Stimulated activated CD8-positive, alpha-beta memory T cell treated with anti-CD3 and anti-CD28 coated beads, Interleukin-7, amount 100 ng/mL, for 1 hour (primary cell): ENCODE data around the gene ZBTB40.

Source experiments
- DNase-seq, 2 donors: peaks; one replicate each; pipeline ENCODE4 v3.0.0-alpha.2; 2020; ENCODE audit warnings: low read depth in 2 of 2

ZBTB40 gene

DNA sequence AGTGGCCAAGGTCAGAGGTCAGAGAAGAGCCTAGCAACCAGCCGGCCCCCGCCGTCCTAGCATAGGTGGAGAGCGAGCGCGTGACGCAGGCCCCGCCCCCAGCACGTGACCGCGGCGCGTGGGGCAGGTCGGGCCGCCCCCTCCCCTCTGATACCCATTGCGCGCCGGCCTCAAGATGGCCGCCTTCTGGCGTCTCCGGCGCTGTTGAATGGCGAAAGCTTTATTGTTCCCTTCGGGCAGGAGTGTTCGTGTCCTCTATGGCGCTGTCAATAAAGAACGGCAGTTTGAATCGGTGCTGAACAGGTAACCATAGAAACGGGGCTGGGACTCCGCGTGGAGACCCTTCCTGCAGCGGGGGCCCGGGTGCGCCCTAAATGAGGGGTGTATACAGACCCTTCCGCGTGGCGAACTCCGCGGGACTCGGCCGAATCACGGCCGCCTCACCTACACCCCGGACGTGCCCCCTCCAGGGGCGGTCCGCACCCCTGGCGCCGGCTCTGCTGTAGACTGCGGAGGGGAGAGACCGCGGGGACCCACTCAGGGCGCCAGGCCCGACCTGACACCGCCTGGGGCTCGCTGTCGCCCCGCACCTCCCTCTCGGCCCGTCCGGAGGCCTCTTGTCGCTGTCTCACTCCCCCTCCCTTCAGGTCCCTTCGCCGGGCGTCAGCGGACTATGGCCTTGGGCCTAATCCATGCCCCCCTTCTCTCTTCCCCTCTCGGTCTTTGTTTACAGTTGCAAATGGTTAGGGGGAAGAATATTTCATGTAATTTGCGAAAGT is at the start of gene ZBTB40:
Gene ZBTB40, plus strand, starts transcription at position 150 of the 779 bp plus-strand sequence. CDS start 38,098 bp downstream, outside the sequence.
- DNase-seq = peak; percentile 82 to 85

DNA sequence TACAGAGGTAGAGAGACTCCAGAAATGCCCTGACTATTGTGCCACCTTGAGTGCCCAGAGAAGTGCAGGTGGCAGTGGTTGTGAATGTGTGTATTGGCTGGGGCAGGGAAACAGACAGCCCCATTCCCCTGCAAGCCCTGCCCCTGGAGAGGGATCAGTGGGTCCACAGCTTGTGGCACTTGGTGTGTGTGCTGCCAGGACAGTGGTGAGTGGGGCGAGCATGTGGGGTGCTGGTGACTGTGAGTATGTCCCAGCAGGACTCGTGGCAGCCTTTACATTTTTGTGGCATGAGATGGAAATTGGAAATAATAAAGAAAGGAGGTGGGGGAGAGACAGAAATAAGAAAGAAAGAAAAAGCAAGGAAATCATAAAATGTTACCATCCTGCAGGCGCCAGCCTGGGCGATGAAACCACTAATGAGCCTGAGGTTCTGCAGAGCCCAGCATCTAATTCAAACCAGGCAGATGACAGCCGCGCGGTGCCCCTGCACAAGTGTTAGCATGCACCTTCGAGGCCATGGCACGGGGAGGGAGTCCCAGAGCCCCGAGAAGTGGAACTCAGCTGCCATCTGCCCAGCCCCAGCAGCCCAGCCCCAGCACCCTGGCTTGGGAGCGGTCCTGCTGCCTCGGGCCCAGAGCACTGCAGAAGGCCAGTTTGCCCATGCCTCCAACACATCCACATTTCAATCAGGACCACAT is 49.1 kb upstream of the ZBTB40 start:
- DNase-seq = no peak

DNA sequence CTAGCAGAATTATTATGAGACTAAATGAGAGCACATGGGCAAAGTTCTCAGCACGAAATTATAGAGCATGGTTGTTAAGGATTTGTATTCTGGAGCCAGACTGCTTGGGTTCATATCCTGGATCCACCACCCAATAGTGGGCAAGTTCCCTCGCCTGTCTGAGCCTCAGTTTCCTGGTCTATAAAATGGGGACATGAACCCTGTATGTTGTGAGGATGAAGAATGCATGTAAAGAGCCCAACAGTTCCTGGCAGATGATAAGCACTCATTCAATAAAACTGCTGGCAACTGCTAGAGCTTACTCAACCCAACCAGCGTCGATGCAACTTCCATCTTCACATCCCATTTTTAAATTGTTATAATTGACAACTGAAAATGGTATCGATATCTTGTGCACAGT is 47.2 kb upstream of the ZBTB40 start:
- no peak for DNase-seq

GRCh38 chr1:22406722-22407495 is 44.7 kb upstream of the ZBTB40 start:
- DNase-seq = no peak

DNA sequence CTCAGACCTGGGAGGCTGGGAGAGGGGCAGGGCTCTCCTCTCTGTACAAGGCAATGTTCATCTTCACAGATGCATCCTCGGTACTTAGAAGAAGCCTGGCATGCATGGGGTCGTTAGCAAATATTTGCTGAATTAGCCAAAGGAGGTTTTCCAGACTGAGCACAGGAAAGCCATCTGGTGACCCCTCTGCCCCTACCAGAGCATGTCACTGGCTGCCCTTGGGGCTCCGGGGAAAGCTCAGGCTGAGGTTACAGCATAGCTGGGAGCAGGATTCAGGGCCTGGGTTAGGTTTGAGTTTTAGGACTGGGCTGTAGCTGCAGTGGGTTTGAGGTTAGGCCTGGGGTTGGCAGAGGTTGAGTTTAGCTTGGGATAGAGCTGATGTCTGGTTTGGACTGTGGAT is 43.4 kb upstream of the ZBTB40 start:
- no peak for DNase-seq

DNA sequence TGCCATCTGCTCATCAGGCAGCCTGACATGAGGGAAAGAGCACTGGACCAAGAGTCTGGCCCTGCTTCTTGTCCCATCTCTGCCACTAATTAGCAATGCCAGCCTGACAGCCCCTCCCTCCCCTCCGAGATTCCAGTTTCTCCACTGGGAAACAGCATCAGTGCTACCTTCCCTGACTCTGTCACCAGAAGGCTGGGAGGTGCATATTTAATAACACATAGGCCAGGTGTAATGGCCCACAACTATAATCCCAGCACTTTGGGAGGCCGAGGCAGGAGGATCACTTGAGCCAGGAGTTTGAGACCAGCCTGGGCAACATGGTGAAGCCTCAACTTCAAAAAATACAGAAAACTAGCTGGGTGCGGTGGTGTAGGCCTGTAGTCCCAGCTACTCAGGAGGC is 41.2 kb upstream of the ZBTB40 start:
- DNase-seq = no peak

DNA sequence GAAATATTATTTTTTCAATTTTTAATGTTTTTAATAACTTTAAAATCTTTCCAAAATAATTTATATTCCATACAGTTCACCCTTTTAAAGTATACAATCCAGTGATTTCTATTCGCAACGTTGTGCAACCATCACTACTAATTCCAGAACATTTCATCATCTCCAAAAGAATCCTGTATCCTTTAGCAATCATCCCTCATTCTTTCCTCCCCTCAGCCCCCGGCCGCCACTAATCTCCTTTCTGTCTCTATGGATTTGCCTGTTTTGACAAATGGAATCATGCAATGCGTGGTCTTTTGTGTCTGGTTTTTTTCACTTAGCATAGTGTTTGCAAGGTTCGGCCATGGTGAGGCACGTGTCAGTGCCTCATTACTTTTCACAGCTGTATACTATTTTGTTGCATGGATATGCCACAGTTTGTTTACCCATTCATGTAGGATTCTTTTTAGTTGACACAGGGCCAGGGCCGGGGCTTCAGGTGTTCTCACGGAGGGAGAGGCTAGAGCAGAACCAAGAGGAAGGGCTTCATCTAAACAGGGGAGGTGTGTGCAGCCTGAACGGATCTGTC is 40.6 kb upstream of the ZBTB40 start:
- no peak for DNase-seq

- no peak for DNase-seq
These were observed 40.1 kb upstream of the ZBTB40 start for GRCh38 chr1:22411589-22411988.

DNA sequence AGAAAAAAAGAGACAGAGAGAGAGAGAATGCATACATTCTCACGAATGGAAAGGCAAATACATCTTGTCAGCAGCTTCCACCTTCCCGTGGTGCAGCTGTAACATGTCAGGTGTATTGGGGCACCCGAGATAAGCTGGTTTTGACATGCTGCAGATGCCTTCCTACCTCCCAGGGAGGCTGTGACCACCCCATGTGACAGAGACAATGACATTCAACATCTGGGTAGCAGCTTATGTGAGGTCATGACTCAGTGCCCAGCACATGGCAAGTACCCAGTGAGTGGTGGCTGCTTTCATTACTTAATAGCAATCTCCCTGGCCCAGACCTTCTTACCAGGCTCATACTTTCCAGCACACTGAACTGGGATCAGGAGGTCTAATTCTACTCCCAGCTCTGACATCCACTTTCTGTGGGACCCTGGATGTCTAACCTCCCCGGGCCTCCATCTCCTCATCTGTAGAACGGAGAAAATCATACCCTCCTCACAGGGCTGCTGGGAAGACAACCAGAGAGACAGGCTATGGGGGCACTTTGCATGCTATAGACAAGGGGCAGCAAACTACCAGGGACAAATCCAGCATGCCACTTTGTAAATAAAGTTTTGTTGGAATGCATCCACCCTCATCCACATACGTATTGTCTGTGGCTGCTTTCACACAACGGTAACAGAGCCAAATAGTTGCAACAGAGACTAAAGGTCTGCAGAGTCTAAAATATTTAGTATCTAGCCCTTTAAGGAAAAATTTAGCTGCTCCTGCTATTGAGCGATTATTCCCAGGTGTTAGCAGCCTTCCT is 38.5 kb upstream of the ZBTB40 start:
- DNase-seq = no peak

DNA sequence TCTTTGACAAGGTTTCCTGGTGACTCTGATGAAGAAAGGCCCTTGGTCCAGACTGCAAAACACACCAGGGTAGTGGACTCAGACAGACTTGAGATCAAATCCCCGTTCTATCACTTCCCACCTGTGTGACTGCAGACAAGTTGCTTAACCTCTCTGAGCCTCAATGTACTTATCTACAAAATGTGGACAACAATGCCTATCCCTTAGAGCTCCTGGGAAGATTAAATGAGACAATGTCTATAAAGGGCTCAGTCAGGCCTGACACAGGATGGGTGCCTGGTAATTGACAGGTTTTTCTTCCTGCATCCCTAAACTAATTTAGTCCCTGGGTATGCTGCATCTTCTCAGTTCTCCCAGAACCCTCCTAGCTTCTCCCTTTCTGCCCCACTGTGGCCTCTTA is 37.9 kb upstream of the ZBTB40 start:
- DNase-seq = no peak

GRCh38 chr1:22414244-22414751 is 37.4 kb upstream of the ZBTB40 start:
- no peak for DNase-seq

- DNase-seq = no peak
These were observed 36.2 kb upstream of the ZBTB40 start for GRCh38 chr1:22415489-22415888.

GRCh38 chr1:22416555-22417454 is 34.8 kb upstream of the ZBTB40 start:
- DNase-seq = peak; percentile 37 to 51

- DNase-seq = no peak
These were observed 34.2 kb upstream of the ZBTB40 start for GRCh38 chr1:22417466-22417865.

DNA sequence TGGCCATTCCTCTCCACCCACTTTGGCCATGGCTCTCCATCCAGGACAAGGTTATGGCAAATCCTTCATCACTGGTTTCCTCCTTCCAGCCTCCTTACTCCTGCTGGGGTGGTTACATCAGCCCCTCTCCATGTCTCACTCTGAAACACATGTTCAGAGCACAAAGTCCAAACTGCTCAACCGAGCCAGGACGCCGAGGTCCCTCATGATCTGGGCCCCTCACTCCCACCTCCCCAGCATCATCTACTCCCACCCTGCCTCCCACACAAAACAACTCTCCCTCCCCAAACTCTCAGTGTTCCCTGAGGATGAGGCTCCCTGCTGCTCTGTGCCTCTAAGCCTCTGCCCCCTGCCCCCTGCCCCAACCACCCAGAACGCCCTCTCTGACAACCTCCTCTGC is 33.3 kb upstream of the ZBTB40 start:
- no peak for DNase-seq

- no peak for DNase-seq
These were observed 32.7 kb upstream of the ZBTB40 start for GRCh38 chr1:22418933-22419382.

GRCh38 chr1:22420455-22421053 is 31.1 kb upstream of the ZBTB40 start:
- peak in 1 of 2 donors; percentile 19 for DNase-seq

GRCh38 chr1:22426781-22427180 is 24.9 kb upstream of the ZBTB40 start:
- DNase-seq = no peak

DNA sequence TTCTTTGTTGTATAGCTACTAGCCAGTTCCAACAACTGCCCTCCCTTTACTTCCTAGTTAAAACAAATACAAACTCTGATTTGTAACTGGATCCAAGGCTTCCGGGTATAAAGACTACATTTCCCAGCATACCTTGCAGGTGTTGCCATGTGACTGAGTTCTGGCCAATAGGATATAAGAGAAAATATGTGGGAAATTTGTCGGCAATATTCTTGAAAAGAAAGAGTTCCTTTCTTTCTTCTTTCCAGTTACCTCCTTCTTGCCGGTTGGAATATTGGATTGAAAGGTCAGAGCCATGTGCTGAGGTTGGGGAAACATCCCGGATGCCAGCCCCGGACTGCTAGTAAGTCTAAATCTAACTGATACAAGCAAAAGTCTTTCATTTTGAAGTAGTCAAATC is 23.0 kb upstream of the ZBTB40 start:
- no peak for DNase-seq

DNA sequence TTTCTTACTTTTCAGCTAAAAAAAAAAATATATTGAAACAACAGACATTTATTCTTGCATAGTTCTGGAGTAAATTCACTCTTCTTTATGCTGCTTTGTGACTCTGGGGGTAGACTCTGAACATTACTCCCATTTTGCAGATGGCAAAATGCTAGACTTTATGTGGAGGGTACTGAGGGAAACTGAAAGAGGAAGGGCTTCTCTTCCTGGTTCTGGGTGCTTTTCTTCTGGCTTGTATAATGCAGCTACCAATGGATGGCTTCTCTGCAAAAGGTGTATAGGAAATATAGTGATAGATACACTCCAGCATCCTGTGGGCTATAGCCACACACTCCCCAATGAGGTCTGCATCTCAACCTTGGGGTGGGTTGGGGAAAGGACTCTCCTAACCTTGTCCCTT is 19.7 kb upstream of the ZBTB40 start:
- no peak for DNase-seq
